SU-DHL-6 (cell line): Measurements from ENCODE around the gene FSTL4.

ENCODE experiments used
- H2AFZ ChIP-seq: fragments of 200-600 bp; sonication (generic); 2 replicates; pipeline ENCODE4 v1.6.1; 2014; ENCODE audit warnings: low read depth, mild to moderate bottlenecking, moderate library complexity, mixed read lengths, antibody characterized with exemption, low read length; ENCODE audit not compliant: severe bottlenecking
- H3F3A ChIP-seq: fragments of 200-600 bp; shearing (Covaris generic); 2 replicates; pipeline ENCODE4 v1.6.0; 2016; ENCODE audit warnings: antibody characterized with exemption, mild to moderate bottlenecking; ENCODE audit not compliant: insufficient read depth
- H3K27ac ChIP-seq: fragments of 200-600 bp; sonication (generic); 2 replicates; pipeline ENCODE4 v1.5.1; 2016; ENCODE audit warnings: low read depth, mild to moderate bottlenecking, low read length, moderate library complexity, mixed read lengths
- H3K27me3 ChIP-seq: fragments of 200-600 bp; sonication (generic), shearing (Covaris generic); 2 replicates; pipeline ENCODE4 v1.6.0; 2014; ENCODE audit warnings: mild to moderate bottlenecking, low read length
- H3K36me3 ChIP-seq: fragments of 200-600 bp; sonication (generic); 2 replicates; pipeline ENCODE4 v1.6.1; 2014; ENCODE audit warnings: mild to moderate bottlenecking, low read length, mixed read lengths
- H3K4me2 ChIP-seq: fragments of 300-600, 200-600 bp; shearing (Covaris generic), sonication (generic); 2 replicates; pipeline ENCODE4 v1.6.0; 2014; ENCODE audit warnings: low read length, low read depth, mild to moderate bottlenecking; ENCODE audit not compliant: poor library complexity, severe bottlenecking
- H3K4me3 ChIP-seq: fragments of 200-600 bp; sonication (generic); 2 replicates; pipeline ENCODE4 v1.5.1; 2014; ENCODE audit warnings: antibody characterized with exemption, low read length, mild to moderate bottlenecking, mixed read lengths; ENCODE audit not compliant: insufficient read depth, poor library complexity, severe bottlenecking
- H3K79me2 ChIP-seq: fragments of 200-600 bp; sonication (generic); 2 replicates; pipeline ENCODE4 v1.6.1; 2014; ENCODE audit warnings: mild to moderate bottlenecking, low read length, moderate library complexity; ENCODE audit not compliant: insufficient read depth
- H3K9ac ChIP-seq: fragments of 200-600 bp; sonication (generic); 2 replicates; pipeline ENCODE4 v1.7.0; 2014; ENCODE audit warnings: mild to moderate bottlenecking, low read length
- H3K9me2 ChIP-seq: fragments of 200-600 bp; sonication (generic); replicated peaks from 2 replicates; pipeline ENCODE4 v1.6.1; 2014; ENCODE audit warnings: low read length; ENCODE audit not compliant: insufficient read depth
- H3K9me3 ChIP-seq: fragments of 200-600 bp; sonication (generic); 2 replicates; pipeline ENCODE4 v1.6.1; 2014; ENCODE audit warnings: low read length, mixed read lengths; ENCODE audit not compliant: insufficient read depth
- H4K20me1 ChIP-seq: fragments of 200-600 bp; sonication (generic); 2 replicates; pipeline ENCODE4 v1.6.1; 2014; ENCODE audit warnings: low read depth, mild to moderate bottlenecking, antibody characterized with exemption, low read length, moderate library complexity, mixed read lengths
- CTCF ChIP-seq: fragments of 200-600 bp; sonication (generic); IDR thresholded peaks from one replicate; pipeline ENCODE4 v1.5.1; 2017; ENCODE audit warnings: antibody characterized with exemption, mild to moderate bottlenecking, low read length, moderate library complexity; ENCODE audit not compliant: insufficient read depth, poor library complexity, severe bottlenecking
- EZH2phosphoT487 ChIP-seq: fragments of 200-600 bp; sonication (generic), shearing (Covaris generic); conservative IDR thresholded peaks from 2 replicates; pipeline ENCODE4 v1.6.1; 2018; ENCODE audit warnings: mild to moderate bottlenecking, antibody characterized with exemption, low read length, moderate library complexity, mixed read lengths

The FSTL4 gene

GRCh38 chr5:133323494-133324457, 288.6 kb downstream of the FSTL4 start:
- Histone ChIP-seq H3K36me3 (no peaks in the 10 kb centered on the region), H3K4me2 (no peak overlapping the region), H3K9me2 (no peaks in the 10 kb centered on the region), H3K9me3 (no peaks in the 10 kb centered on the region), H3K4me3 (no peak overlapping the region), H3K79me2 (no peaks in the 10 kb centered on the region), H3K27me3 (no peaks in the 10 kb centered on the region), H2AFZ (no peak overlapping the region), H3F3A (no peaks in the 10 kb centered on the region), H3K27ac (no peak overlapping the region), H3K9ac (no peak overlapping the region), H4K20me1 (no peaks in the 10 kb centered on the region)
- no peak for TF ChIP-seq EZH2phosphoT487
- no peak for TF ChIP-seq CTCF

- H3K27ac ChIP-seq, result no peak overlapping the region
These were observed 289.6 kb downstream of the FSTL4 start for GRCh38 chr5:133322743-133323142.

GRCh38 chr5:133321833-133322420, 290.4 kb downstream of the FSTL4 start:
- no peak overlapping the region for H3K4me2 ChIP-seq

More at GRCh38 chr5:133322743-133323142, 289.6 kb downstream of the FSTL4 start:
- Histone ChIP-seq H3K9me3 (no peaks in the 10 kb centered on the region), H3K9me2 (no peaks in the 10 kb centered on the region), H3F3A (no peaks in the 10 kb centered on the region), H3K9ac (no peak overlapping the region), H4K20me1 (no peaks in the 10 kb centered on the region), H2AFZ (no peak overlapping the region), H3K79me2 (no peaks in the 10 kb centered on the region), H3K27me3 (no peaks in the 10 kb centered on the region), H3K4me3 (no peak overlapping the region), H3K4me2 (no peak overlapping the region), H3K36me3 (no peaks in the 10 kb centered on the region)
- TF ChIP-seq EZH2phosphoT487 (no peak), CTCF (no peak)

More at GRCh38 chr5:133321833-133322420, 290.4 kb downstream of the FSTL4 start:
- Histone ChIP-seq H3K9ac (no peak overlapping the region), H3K4me3 (no peak overlapping the region), H4K20me1 (no peaks in the 10 kb centered on the region), H2AFZ (no peak overlapping the region), H3K27me3 (no peaks in the 10 kb centered on the region), H3F3A (no peaks in the 10 kb centered on the region), H3K27ac (no peak overlapping the region), H3K9me2 (no peaks in the 10 kb centered on the region), H3K36me3 (no peaks in the 10 kb centered on the region), H3K9me3 (no peaks in the 10 kb centered on the region), H3K79me2 (no peaks in the 10 kb centered on the region)
- TF ChIP-seq EZH2phosphoT487 (no peak), CTCF (no peak)
